ENCODE data around the gene EPHA5.

The EPHA5 gene

GRCh38 chr4:65623506-65623905 is 46.8 kb downstream of the EPHA5 start:
- DNase-seq, result no peak

- no peak for DNase-seq
These were observed 52.9 kb downstream of the EPHA5 start for GRCh38 chr4:65617416-65617815.

- DNase-seq, result no peak
These were observed 65.8 kb downstream of the EPHA5 start for GRCh38 chr4:65604515-65604914.

- DNase-seq, result no peak
These were observed 69.6 kb downstream of the EPHA5 start for GRCh38 chr4:65600656-65601055.

- no peak for DNase-seq
These were observed 70.9 kb downstream of the EPHA5 start for GRCh38 chr4:65599340-65599739.

- no peak for DNase-seq
These were observed 72.6 kb downstream of the EPHA5 start for GRCh38 chr4:65597697-65598096.

GRCh38 chr4:65592089-65592488 is 78.2 kb downstream of the EPHA5 start:
- no peak for DNase-seq

- no peak for DNase-seq
These were observed 80.4 kb downstream of the EPHA5 start for GRCh38 chr4:65589921-65590320.

- no peak for DNase-seq
These were observed 81.0 kb downstream of the EPHA5 start for GRCh38 chr4:65589331-65589730.

- DNase-seq, result no peak
These were observed 89.7 kb downstream of the EPHA5 start for GRCh38 chr4:65580551-65580950.

GRCh38 chr4:65566473-65566872 is 103.8 kb downstream of the EPHA5 start:
- no peak for DNase-seq

- DNase-seq, result no peak
These were observed 109.1 kb downstream of the EPHA5 start for GRCh38 chr4:65561164-65561563.

GRCh38 chr4:65559270-65559669 is 111.0 kb downstream of the EPHA5 start:
- no peak for DNase-seq

- no peak for DNase-seq
These were observed 118.2 kb downstream of the EPHA5 start for GRCh38 chr4:65552057-65552456.

- DNase-seq, result no peak
These were observed 119.8 kb downstream of the EPHA5 start for GRCh38 chr4:65550500-65550899.

GRCh38 chr4:65546882-65547416 is 123.3 kb downstream of the EPHA5 start:
- DNase-seq, result no peak

- no peak for DNase-seq
These were observed 131.7 kb downstream of the EPHA5 start for GRCh38 chr4:65538571-65538970.

GRCh38 chr4:65535113-65535512 is 135.2 kb downstream of the EPHA5 start:
- no peak for DNase-seq

- no peak for DNase-seq
These were observed 148.6 kb downstream of the EPHA5 start for GRCh38 chr4:65521666-65522065.

GRCh38 chr4:65515646-65516045 is 154.6 kb downstream of the EPHA5 start:
- DNase-seq, result no peak

GRCh38 chr4:65510976-65511375 is 159.3 kb downstream of the EPHA5 start:
- DNase-seq, result no peak

GRCh38 chr4:65508168-65508567 is 162.1 kb downstream of the EPHA5 start:
- DNase-seq, result no peak

GRCh38 chr4:65502131-65502701 is 168.1 kb downstream of the EPHA5 start:
- DNase-seq, result no peak

GRCh38 chr4:65498606-65499005 is 171.7 kb downstream of the EPHA5 start:
- no peak for DNase-seq

GRCh38 chr4:65495439-65495838 is 174.8 kb downstream of the EPHA5 start:
- no peak for DNase-seq
